NCI-H2107 treated with DMSO at 0.1 percent for 48 hours (cell line): ENCODE measurements around the gene SH3RF3.

Experiments
- DNase-seq: peaks from one replicate; lab custom pipeline; 2025; ENCODE audit not compliant: unreplicated experiment; lab: John Stamatoyannopoulos, UW

The SH3RF3 gene

DNA sequence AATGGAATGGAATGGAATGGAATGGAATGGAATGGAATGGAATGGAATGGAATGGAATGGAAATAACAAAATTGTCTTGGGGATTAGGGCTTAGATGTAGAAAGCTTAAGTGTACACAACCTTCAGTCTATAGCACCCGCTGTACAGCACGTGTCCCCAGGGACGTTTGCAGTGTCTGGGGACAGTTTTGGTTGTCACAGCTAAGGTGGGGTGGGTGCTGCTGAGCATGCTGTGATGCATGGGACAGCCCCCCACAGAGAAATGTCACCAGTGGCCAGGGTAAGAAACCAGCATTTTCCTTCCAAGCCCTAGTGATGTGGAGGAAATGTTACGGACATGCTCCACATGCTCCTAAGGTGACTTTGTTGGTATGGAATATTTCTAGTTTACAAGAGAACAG is 70.8 kb downstream of the SH3RF3 start:
- DNase-seq = no peak

DNA sequence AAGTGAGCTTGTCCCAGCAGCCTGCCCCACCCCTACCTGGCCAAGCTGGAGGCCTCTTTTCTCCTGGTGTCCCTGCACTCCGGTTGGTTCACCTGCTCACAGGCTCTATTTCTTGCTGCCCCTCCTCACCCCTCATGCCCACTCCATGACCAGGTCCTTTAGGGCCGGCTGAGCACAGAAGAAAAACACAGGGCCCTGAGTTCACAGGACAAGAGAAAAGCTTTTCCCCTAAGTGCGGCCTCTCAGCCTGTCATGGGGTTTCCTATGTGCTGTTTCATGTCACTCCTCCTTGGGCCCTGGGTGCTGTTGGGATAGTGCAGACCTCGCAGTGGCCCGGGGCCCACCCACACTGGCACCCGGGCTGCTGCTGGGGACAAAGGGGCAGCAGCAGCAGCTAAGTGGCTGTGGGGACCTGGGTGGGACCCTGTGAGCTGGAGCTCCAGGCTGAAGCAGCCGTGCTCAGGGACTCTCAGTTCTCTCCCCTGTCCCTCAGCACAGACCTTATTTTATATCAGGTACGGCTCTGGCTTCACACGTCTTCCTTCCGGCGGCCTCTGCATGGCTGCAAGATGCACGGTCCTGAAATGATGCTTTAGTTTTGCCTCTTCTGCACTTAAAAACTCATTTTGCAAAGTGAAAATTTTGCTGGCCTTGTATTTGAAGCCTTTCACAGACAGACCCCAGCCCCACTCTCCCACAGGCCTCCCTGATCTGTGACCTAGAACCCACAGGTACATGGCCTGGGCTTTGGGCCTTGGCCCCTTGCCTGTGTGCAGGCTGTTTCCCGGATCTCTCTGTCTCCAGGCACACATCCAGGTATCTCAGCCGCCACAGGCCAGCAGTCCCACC is 71.8 kb downstream of the SH3RF3 start:
- DNase-seq = no peak

DNA sequence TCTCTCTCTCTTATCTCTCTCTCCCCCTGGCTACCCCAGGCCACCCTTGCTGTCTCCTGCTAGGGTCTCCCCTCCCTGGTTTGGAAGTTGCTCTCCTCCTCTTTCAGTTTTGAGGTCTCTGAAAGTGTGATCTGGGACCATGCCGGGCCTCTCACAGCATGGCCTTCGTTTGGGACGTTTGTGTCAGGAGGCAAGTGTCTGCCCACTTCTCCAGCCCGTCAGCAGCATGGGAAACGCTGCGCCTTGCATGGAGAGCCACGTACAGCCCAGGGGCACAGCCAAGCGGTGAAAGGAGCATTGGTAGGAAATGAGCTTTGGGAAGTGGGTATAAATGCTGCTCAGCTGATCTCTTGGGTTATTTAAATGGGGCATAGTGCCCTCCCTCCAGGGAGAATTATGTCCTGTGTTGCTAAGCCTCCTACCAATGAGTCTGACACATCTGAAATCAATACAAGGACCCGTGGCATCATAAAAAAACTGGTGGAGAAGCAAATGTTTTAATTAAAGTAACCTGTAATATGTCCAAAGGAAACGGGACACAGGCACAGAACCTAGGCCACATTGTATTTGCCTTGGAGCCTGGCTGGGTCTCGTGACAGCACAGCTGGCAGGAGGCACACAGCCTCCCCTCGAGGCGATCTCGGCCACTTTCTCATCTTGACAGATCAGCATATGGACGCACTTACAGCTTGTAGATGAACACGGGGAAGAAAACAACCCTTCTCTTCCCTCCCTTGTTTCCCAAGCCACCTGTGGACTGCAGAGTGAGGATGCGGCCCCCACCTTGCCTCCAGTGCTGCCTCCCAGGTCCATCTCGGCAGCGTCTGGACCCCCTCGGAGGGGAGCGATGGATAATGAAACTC is 72.7 kb downstream of the SH3RF3 start:
- no peak for DNase-seq

GRCh38 chr2:109202486-109202885 is 73.5 kb downstream of the SH3RF3 start:
- no peak for DNase-seq

DNA sequence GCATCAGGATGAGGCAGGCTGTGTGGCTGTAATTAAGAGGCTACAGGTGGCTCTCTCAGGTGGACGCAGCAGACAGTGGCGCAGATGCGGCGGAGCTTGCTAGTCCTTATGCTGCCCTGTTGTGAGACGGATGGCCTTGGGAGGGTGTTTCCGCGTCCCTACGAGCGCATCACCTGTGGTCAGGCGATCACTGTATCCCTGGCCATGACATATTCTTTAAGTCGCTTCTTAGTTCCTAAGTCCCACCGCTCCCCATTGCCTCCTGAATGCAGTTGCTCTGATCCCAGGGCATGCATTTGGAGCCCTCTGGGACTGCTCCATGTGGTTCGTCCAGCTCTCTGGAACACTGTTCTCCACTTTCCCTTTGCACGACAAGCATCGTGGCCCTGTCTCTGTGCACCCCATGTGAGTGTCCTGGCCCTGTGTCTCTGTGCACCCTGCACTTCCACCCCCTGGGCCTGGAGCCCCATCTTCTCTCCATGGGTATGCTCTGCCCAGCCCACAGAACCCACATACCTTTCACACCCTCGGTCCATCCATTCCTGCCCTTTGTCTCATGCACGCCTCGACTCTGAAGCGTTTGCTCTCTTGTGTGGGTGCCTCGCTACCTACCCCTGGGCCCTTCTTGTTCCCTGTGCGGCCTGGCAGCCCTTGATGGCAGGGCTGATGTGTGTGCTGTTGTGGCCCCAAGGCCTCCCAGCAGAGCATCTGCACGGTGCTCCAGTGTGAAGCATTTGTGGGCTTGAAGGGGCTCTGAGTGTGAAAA is 74.4 kb downstream of the SH3RF3 start:
- DNase-seq = no peak

DNA sequence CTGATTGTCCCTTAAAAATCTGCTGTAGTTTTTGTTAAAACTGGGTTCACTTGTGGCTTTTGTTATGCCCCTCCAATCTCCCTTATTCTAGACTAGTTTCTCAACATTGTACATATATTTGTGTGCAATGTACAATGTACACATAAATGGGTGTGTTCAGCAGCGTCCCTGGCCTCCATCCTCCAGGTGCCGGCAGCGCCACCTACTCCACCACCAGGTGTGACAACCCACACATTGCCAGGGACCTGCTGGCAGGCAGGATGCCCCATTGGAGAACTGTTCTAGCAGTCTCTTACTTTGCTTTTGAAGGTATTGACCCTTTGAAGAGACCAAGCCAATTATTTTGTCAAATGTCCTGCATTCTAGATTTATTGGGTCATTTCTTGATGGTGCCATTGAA is 75.4 kb downstream of the SH3RF3 start:
- DNase-seq = no peak

DNA sequence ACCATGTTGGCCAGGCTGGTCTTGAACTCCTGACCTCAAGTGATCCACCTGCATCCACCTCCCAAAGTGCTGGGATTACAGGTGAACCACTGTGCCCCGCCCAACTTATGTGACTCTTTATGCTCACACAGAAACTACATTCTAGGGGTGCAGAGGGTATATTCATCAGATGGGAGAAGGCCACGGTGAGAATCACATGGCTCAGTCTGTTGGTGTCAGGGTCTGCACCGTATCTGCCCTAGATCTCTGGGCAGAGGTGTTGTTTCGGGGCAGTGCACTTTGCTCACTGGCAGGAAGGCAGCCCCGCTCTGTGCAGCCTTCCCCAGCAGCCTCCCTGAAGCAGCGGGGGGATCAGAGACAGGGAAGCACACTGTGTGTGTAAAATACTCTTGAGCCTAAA is 76.4 kb downstream of the SH3RF3 start:
- DNase-seq = no peak

GRCh38 chr2:109206569-109207146 is 77.7 kb downstream of the SH3RF3 start:
- DNase-seq = no peak

DNA sequence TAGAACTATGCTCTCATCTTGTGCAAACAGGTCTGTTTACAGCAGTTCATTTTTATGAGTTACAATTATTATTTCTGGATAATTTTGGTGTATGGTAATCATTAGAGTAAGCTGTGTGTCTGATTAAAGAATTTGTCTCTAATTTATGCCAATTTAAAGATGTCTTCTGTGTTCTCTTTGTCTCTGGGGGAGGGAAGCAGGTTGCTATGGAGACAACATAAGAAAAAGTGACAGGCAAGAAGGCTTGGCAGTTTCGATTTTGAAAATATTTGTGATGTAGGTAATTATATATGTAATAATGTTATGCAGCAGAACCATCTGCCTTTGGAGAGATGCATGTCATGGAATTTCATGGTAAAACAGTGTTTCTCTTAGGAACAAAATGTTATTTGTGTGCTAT is 78.2 kb downstream of the SH3RF3 start:
- no peak for DNase-seq

DNA sequence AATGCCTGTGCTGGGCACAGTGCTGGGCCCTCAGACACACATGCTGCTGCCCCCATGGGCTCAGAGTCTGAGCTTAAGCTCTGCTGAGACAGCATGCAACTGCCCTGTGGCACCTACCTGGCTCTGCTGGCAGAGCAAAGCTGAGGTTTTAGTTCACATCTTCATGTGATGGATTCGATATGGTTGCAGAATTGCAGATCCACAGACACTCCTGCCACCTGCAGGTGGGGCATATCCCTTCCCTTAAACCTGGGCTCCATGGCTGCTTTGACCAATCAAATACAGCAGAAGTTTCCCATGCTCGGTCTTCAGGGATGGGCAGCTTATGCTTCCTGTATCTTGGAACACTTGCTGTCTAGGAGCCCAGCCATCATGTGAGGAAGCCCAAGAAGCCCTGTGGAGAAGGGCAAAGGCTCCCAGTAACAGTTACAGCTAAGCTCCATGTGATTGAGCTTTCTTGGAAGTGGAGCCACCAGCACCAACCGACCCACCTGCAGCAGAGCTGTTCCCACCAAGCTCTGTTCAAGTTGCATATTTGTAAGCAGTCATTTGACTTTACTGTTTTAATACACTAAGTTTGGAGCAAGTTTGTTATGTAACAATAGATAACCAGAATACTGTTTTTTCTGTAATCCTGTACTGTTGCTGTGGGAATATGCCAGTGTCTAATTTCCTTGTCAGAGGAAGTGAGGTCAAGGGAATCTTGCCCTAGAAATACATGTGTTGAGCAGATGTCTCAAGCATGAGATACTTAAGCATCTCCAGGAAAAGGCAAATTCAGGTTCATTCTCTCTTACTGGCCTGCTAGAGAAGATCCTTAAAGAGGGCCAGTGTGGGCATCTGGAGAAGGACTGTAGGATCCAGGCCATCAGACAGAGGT is 79.3 kb downstream of the SH3RF3 start:
- no peak for DNase-seq

DNA sequence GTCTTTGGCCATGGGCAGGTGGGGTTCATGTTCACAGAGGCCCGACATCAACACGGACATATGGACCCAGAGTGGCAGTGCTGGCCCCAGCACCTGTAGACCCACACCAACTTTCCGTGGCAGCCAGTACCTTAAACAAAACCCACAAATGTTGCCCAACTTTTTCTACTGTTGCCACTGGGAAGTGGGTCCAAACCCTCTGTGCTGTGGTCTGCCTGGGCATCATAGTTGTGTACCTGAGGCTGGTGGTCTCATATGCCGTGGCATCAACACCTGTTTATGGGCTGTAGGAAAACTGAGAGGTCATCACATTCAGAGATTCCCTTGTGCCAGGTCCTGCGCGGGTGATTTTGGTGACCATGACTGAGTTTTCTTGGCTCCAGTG is 79.9 kb downstream of the SH3RF3 start:
- no peak for DNase-seq

DNA sequence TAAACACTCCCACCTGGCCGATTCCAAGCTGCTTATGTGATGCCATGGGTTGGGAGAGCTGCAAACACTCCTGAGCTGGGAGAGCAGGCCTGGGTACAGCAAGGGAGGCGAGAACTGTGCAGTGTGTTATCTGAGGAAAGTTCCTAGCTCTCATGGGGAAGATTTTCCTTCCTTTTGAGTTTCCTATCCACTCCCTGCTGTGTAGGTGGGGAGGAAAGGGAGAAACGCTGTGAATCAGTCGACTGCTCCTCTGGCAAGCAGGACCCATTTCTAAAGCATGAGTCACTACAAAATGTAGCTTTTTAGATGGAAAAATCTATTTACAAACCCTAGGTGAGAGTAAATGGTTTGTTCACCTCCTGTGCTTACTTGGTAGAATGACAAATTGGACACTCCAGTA is 80.4 kb downstream of the SH3RF3 start:
- no peak for DNase-seq

- no peak for DNase-seq
These were observed 80.9 kb downstream of the SH3RF3 start for GRCh38 chr2:109209941-109210340.

DNA sequence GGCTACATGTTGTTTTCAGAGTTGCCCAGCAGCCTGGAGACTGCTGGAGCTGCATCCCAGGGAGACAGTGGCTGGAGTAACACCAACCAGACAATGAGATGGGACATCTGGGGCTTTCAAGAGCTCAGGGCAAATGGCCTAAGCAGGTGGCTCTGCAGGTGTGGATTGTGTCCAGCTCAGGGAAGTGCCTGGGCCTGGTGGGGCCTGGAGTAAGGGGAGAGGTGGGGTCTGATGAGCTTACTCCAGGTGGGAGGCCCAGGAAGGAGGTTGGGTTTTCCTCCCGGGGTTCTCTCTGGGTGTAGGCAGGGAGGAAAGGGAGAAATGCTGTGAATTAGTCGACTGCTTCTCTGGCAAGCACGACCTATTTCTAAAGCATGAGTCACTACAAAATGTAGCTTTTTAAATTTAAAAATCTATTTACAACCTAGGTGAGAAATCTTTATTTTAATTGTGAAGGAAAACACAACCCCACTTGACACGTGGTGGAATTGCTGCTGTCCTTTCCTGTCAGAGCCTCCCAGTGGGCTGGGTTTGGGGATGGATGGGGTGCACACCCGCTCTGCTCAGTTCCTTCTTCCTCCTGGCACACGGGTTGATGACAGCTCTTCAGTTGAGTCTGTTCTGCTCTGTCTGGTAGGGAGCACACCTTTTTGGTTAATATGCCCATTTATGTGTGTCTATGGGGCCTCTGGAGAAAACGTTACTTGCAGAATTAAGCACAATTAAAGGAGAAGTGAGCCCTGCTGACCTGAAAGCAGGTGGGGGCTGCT is 81.6 kb downstream of the SH3RF3 start:
- DNase-seq = no peak

GRCh38 chr2:109211315-109211714 is 82.3 kb downstream of the SH3RF3 start:
- no peak for DNase-seq

- DNase-seq = peak; percentile 7
These were observed 84.0 kb downstream of the SH3RF3 start for GRCh38 chr2:109212836-109213563.

- DNase-seq = peak; percentile 33
These were observed 84.8 kb downstream of the SH3RF3 start for GRCh38 chr2:109213646-109214433.
